HG02840 (cell line): ENCODE measurements around the gene YIF1A.

Source experiments
- ATAC-seq: cut with Tn5 transposase; IDR thresholded peaks from one replicate; pipeline ENCODE4 v1.9.1; 2021; ENCODE audit warnings: mild to moderate bottlenecking, moderate library complexity, moderate number of reproducible peaks; ENCODE audit not compliant: unreplicated experiment, low FRiP score

Gene YIF1A

DNA sequence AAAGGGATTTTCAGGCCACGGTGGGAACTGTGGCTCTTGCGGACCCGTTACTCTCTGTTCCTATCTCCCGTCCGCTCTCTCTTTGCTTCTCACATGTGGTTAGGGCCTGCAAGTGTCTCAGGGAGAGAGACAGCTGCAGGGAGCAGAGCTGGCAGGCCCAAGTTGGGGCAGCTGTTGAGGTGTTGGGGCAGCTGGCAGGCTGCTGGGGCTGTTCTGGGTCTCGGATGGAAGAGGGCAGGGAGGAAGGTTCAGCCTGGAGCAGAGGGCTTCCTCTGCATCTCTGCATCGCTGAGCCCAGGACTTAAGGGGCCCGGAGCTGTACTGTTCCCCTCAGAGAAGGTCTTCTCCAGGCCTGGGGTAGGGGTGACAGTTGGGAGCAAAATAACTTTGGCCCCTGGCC, 13.5 kb downstream of the YIF1A start:
- no peak for ATAC-seq

DNA sequence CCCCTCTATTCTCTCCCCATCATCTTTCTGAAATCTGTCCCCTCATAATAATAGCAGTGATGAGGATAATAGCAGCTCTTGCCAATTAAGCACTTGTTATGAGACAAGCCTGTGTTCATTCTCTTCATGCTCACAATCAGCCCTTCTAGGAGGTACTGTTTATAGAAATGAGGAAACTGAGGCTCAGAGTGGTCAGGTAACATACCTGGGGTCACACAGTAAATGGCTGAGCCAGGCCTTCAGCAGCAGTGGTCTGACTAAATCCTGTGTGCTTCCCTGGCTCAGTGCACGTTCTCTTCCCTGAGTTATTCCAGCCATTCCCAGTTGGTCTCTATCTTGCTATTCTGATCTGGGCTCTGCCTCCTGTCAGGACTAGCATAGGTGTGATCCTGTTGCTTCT, 14.7 kb downstream of the YIF1A start:
- no peak for ATAC-seq

DNA sequence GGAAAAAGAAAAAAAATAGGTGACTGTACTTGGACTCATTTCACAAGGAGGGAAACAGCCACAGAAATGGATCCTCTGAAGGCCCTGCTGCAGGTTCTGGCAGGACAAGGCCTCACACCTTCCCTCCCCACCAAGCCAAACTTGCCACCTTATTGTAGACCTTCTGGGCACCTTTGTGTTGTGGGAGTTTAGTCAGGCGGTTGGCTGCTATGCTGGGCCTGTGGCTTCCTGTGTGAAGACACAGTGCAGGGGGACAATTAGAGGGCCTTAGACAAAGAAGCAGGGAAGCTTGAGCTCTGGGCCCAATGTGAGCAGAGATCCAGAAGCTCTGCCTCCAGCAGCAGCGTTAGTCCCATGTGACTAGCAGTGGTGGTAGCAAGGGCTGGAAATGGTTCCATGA, 16.3 kb downstream of the YIF1A start:
- no peak for ATAC-seq

DNA sequence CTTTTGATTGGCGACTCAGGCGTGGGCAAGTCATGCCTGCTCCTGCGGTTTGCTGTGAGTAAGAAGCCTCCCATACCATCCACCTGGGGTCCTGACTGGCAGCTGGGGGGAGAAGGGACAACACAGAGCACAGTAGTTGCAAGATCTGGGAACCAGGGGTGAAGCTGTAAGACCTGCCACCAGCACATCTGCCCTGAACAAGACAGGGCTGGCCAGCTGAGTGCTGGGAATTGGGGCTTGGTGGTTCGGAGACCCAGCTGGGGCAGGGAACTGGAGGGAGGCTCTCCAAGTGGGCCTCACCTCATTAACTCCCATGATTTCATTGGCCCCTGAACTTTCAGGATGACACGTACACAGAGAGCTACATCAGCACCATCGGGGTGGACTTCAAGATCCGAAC, 17.1 kb downstream of the YIF1A start:
- no peak for ATAC-seq

DNA sequence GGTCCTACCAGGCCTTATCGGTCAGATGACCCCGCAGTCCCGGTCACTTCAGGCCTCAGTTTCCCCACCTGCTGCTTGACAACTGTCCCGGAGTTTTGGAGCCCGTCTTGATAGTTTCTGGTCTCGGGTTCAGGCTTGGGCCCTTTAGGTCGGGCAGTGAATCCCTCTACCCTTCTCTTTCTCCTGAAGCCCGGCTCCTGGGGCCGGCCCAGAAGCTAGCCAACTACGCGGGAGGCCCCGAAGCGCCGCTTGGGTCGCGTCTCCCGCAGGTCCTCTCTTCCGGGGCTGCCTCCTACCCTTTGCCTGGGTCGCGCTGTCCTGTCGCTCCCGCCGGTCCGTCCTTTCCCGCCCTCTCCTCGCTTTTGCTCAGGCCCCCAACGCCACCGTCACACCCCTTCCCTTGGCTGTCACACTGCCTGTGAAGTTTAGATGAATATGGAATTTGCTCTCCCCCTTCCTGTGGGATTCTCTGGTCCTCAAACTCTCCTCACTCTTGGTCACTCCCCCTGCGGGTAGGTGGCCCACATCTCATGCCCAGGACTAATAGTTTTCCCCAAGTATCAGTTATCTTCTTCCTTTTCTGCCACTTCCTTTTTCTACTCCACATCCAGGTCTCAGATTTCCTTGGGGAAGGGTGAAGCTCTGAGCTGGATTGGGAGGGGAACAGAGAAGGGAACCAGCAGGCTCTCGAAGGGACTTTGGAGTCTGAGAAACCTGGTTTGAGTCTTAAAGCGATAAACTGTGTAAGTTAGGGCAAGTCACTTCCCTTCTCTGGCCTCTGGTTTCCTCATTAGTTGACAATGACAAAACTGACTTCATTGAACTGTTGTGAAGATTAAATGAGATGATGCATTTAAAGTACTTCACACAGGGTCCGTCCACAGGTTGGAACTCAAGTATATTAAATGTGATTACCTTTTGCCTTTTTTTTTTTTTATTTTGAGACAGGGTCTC, 19.7 kb downstream of the YIF1A start:
- ATAC-seq: no peak

DNA sequence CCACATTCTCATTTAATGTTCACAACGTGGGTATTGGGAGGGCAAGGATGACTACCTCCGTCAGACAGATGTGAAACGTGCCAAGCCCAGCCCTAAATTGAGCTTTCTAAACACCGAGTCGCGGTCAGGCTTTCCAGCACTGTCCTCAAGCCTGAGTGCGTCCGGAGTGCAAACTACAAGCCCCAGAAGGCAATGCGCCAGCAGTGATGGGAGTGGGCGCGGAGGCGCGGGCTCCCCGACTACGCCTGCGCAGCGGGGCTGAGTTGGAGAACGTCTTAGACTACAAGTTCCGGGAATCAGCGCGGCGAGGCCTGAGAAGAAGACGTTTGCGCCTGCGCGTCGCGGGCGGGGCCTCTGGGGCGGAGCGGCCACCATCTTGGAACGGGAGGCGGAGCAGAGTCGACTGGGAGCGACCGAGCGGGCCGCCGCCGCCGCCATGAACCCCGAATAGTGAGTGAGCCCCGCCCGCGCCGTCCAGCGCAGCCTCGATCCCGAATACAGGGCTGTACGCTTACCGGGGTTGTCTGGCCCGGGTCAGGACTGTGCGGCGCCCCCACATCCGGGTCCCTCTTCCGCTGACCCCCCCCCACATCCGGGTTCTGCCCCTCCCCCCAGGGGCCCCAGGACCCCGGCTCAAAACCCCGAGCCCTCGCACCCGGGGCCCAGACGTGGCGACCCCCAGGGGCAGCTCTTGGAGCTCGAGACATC, 20.5 kb downstream of the YIF1A start, which contains the start of gene RAB1B:
Gene RAB1B, plus strand, starts transcription at position 396 of the 708 bp plus-strand sequence. Its CDS starts 41 bp downstream, at position 437.
- peak; percentile 85 for ATAC-seq

DNA sequence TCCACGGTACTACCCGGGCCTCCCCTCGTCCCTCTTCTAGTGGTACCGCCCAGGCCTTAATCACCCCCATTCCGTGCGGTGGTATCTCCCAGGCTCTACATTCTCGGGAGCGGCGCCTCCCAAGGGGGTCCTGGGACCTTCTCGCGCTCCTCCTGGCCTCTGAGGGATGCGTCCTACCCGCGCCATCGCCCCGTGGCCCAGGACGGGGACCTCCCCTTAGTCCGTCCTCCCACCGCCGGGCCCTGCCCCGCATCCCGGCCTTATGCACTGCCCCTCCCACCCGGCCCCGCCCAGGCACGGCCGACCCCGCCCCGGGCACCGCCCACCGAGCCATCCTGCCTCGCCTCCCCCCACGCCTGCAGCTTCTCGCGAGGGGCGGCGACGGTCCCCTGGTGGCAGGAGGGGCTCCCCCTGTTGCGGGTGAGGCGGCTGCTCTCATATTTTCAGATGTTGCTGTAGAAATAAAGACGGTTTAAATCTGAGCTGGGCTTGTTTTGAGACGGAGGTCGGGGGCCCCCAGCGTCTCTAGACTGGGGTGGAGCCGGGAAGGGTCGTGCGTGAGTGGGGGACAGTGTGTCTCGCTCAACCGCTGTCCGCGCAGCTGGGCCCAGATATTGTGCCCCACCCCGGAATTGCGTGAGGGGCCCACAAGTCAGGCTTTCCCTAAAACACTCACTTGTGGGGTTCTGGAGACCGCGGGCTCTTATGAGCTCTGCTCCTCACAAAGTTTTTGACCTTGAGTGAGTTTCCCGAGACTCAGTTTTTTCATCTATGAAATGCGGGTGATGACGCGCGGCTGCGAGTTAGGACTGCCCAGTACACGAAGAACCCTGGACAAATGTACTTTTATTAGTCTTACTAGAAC, 21.3 kb downstream of the YIF1A start:
- peak; percentile 35 for ATAC-seq

DNA sequence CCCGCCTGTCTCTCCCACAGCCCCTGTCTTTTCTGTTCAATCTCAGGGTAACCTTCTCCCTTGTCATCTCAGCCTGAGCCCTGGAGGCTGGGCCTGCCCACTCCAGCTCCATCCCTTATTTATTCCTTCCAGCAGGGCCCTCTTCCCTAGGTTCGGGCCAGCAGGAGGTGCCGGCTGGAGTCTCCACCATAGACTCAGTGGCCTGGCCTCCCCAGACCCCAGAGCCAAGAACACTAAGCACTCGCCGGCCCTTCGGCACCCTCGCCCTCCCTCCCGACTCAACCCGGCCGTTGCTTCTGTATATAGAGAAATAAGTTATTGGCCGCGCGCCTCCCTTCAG, 21.9 kb downstream of the YIF1A start:
- no peak for ATAC-seq

DNA sequence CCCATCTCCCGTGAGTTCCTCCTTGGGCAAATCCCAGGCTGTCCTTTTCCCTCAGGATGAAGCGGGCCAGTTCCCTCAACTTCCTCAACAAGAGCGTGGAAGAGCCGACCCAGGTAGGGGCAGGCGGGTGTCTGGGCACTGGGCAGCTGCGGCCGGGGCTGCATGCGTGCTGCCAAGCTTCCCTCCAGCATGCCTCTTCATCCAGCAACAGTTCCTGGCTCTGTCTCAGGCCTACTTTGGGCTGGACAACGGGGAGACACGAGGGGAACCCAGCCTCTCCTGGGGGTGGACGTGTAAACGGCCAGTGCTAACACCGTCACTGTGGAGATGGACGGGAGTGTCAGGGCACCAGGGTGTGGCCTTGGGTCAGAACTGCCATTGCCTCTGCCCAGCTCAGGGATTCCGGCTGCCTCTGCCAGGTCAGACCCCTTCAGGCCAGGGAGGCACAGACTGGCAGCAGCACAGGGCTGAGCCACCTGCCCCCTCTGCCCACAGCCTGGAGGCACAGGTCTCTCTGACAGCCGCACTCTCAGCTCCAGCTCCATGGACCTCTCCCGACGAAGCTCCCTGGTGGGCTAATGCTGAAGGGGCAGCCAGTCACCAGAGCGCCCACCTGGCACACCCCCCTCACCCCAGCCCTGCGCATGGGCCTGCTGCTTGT, 22.4 kb downstream of the YIF1A start:
- ATAC-seq: no peak

DNA sequence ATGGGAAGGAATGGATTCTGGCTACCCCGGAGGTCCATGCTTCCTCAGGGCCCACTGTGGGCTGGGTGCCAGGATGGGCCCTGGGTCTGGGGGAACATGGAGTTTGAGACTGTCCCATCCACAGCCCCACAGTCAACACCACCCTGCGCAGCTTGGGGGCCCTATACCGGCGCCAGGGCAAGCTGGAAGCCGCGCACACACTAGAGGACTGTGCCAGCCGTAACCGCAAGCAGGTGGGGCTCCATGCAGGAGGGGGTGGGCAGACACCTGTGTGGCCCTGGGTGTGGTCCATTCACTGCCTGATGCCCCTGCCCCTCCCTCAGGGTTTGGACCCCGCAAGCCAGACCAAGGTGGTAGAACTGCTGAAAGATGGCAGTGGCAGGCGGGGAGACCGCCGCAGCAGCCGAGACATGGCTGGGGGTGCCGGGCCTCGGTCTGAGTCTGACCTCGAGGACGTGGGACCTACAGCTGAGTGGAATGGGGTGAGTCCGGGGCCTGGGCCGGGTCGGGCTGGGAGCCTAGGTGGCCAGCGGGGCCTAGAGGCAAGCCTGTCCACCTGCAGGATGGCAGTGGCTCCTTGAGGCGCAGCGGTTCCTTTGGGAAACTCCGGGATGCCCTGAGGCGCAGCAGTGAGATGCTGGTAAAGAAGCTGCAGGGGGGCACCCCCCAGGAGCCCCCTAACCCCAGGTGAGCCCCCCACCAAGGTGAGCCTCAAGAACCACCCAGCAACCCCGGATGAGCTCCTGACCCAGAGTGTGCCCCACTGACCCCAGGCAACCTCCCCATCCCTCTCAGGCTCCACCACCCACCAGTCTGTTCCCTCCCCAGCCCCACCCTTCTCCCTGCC, 23.2 kb downstream of the YIF1A start:
- no peak for ATAC-seq

DNA sequence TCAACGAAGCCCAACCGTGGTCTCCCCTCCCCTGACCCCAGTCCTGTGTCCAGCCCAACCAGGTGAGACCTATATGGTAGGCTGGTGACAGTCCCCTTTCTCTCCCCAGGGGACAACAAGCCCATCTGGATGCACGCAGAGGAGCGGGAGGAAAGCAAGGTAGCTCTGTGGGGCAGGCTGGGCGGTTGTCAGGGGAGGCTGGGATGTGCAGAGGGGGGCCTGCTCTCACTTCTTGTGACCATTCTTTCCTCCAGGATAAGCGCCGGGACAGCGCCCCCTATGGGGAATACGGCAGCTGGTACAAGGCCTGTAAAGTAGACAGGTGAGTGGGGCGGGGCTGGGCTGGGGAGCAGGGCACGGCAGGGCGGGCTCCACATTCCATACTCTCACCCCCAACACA, 24.0 kb downstream of the YIF1A start:
- no peak for ATAC-seq

DNA sequence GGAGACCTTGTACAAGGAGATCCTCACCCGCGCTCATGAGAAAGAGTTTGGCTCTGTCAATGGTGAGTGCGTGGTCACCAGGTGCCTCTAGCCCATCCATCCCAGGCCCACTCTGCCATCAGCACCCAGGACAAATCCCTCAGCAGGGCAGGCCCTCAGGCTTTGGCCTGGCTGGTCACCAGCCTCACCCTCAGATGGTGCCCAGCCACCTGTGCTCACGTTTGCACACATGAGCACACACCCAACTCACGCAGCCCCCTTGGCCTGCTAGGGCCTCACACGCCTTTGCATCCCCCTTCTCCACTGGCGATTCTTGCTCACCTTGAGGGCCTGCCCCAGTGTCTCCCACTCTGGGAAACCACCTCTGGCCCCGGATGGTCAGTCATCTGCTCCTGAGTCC, 24.6 kb downstream of the YIF1A start:
- no peak for ATAC-seq

DNA sequence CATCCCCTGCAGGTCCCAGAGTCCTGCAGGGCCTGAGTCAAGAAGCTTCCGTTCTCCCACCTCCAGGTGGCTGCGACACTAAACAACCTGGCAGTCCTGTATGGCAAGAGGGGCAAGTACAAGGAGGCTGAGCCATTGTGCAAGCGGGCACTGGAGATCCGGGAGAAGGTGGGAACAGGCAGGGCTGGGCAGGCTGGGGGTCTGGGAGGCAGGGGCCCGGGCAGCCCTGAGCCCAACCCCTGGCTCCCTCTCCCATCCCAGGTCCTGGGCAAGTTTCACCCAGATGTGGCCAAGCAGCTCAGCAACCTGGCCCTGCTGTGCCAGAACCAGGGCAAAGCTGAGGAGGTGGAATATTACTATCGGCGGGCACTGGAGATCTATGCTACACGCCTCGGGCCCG, 25.2 kb downstream of the YIF1A start:
- no peak for ATAC-seq

DNA sequence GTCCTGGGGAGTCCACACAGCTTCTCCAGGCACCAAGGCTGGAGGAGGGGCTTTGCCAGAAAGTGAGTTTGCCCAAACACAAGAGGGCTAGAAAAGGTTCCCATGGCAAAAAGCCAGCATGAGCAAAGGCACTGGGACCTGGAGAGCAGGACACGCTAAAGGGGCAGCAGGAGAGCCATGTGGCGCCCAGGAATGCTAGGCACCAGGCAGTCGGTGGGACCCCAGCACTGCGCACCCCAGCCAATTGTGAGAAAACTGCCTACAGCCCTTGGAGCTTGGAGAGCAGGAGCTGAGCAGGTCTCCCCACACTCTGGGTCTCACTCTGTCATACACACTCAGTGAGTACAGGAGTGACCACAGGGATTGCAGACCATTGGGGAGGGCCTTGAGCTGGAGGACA, 25.7 kb downstream of the YIF1A start:
- no peak for ATAC-seq

DNA sequence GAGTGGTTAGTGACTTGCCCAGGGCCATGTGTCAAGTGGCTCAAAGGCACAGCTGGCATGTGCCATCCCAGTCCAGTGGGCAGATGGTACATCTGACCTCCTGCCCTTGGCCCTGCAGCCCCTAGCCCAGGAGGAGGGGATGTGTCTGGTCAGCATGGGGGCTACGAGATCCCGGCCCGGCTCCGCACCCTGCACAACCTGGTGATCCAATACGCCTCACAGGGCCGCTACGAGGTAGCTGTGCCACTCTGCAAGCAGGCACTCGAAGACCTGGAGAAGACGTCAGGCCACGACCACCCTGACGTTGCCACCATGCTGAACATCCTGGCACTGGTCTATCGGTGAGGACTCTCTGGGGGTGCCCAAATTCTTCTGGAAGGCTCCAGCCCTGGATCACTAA, 26.2 kb downstream of the YIF1A start:
- ATAC-seq: no peak

DNA sequence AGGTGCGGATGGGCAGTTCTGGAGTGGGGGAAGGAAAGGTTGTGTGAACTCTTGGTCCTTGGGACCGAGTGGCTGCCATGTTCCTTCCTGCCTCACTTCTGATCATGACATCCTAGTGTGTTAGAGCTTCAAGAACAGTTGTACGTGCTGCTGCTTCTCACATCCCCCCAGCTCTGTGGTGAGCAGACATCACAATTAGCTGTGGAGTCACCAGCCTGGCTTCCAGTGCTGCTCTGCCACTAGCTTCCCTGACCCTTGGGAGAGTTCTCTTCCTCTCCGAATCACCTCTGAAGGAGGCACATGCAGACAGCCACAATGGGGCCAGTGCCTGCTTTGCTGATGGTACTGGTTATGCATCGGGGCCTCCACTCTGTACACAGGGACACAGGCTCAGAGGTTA, 26.8 kb downstream of the YIF1A start:
- ATAC-seq: no peak

DNA sequence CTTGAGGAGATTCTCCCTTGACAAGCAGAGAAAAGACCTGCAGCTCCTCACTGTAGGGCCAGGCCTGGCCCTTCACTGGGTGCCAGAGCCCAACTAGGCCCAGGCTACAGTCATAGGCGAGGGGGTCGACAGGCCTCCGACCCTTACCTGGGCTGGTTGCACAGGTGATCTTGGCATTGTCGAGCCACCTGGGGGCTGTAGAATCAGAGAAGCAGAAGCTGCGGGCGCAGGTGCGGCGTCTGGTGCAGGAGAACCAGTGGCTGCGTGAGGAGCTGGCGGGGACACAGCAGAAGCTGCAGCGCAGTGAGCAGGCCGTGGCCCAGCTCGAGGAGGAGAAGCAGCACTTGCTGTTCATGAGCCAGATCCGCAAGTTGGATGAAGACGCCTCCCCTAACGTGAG, 27.4 kb downstream of the YIF1A start:
- ATAC-seq: no peak

DNA sequence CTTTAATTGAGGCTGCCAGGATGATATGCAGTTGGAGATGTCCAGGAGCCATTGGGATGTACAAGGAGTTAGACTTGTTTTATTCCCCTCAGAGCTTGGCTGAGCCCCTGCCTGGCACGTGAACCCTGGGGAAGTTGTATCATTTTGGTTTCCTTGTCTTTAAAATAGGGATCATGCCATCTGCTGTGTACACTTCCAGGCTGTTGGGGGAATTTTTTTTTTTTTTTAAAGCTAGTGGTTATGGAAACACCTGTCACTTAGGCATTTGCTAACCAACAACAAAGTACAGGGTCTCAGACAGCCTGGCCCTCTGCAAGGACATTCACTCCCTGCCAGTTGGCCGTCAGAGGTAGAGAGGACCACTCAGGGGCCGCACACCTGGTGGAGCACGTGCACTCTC, 29.0 kb downstream of the YIF1A start:
- no peak for ATAC-seq

DNA sequence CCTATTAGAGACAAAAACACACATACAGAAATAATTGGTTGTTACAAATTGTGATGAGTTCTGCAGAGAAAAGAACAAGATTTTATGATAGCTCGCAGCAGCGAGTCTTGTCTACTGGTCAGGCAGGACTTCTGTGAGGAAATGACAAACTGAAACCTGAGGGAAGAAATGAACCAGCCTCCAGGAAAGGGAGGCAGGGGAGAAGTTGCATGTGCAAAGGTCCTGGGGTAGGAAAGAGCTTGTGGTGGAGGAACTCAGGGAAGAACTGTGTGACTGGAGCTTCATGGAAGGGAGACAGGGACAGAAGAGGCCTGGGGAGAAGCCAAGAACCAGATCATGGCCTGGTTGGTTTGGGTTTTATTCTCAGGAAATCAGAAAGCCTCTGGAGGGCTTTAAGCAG, 29.7 kb downstream of the YIF1A start:
- ATAC-seq: no peak
